ENCODE measurements around the gene ZNF511.
A peak's percentile ranks its signal among the peaks of the same experiment; 100 is the strongest.

The ZNF511 gene

GRCh38 chr10:133276100-133276434 is 32.6 kb upstream of the ZNF511 start:
- Histone ChIP-seq H3K27ac (ENCODE audit: low read depth, low read length) (no peak overlapping the region), H3K4me3 (ENCODE audit: low read length) (peak overlapping the region; percentile 28; the same call in 1 of the 2 replicates), H3K27me3 (ENCODE audit: control insufficient read depth, low read length) (peaks cover 9% of the 10 kb centered on the region), H3K9me3 (ENCODE audit: control insufficient read depth, insufficient read depth, low read length) (no peaks in the 10 kb centered on the region), H3F3A (ENCODE audit: control insufficient read depth, insufficient read depth) (no peaks in the 10 kb centered on the region), H3K4me2 (ENCODE audit: low read length) (peak overlapping the region; percentile 51), H3K36me3 (ENCODE audit: control insufficient read depth, low read length) (no peaks in the 10 kb centered on the region), H3K79me2 (ENCODE audit: control insufficient read depth, low read length) (no peaks in the 10 kb centered on the region), H3K4me1 (ENCODE audit: control insufficient read depth, low read length) (peaks cover 37% of the 10 kb centered on the region), H3K9me2 (replicated peaks; ENCODE audit: control insufficient read depth, low read length) (no peaks in the 10 kb centered on the region), H4K20me1 (ENCODE audit: control insufficient read depth, insufficient read depth, low read depth, low read length) (no peaks in the 10 kb centered on the region)
- no peak for TF ChIP-seq CTCF (IDR thresholded peaks at IDR 0.05; ENCODE audit: low read depth, low read length, poor library complexity, severe bottlenecking)
- TF ChIP-seq EZH2phosphoT487 (IDR thresholded peaks at IDR 0.05; ENCODE audit: borderline replicate concordance, low read length): no peak

- H4K20me1 ChIP-seq (ENCODE audit: control insufficient read depth, insufficient read depth, low read depth, low read length): no peaks in the 10 kb centered on the region
- peaks cover 37% of the 10 kb centered on the region for H3K4me1 ChIP-seq (ENCODE audit: control insufficient read depth, low read length)
- no peaks in the 10 kb centered on the region for H3K79me2 ChIP-seq (ENCODE audit: control insufficient read depth, low read length)
- H3K9me3 ChIP-seq (ENCODE audit: control insufficient read depth, insufficient read depth, low read length): no peaks in the 10 kb centered on the region
- H3K36me3 ChIP-seq (ENCODE audit: control insufficient read depth, low read length): no peaks in the 10 kb centered on the region
- peak within 1 kb of the TSS; percentile 28; the same call in 1 of the 2 replicates for H3K4me3 ChIP-seq (ENCODE audit: low read length)
- no peaks in the 10 kb centered on the region for H3K9me2 ChIP-seq (replicated peaks; ENCODE audit: control insufficient read depth, low read length)
- peaks cover 9% of the 10 kb centered on the region for H3K27me3 ChIP-seq (ENCODE audit: control insufficient read depth, low read length)
- TF ChIP-seq CTCF (IDR thresholded peaks at IDR 0.05; ENCODE audit: low read depth, low read length, poor library complexity, severe bottlenecking) (no peak), EZH2phosphoT487 (IDR thresholded peaks at IDR 0.05; ENCODE audit: borderline replicate concordance, low read length) (no peak)
- H3K27ac ChIP-seq (ENCODE audit: low read depth, low read length): no peak within 1 kb of the TSS
- H3F3A ChIP-seq (ENCODE audit: control insufficient read depth, insufficient read depth): no peaks in the 10 kb centered on the region
- H3K4me2 ChIP-seq (ENCODE audit: low read length): peak within 1 kb of the TSS; percentile 51
These were observed 32.1 kb upstream of the ZNF511 start, which contains the start of gene ADAM8 for GRCh38 chr10:133276435-133277201. ADAM8 (minus strand) TSS chr10:133276868; CDS start chr10:133276817, 51 bp downstream.

- H4K20me1 ChIP-seq (ENCODE audit: control insufficient read depth, insufficient read depth, low read depth, low read length): no peaks in the 10 kb centered on the region
- no peak overlapping the region for H3K27ac ChIP-seq (ENCODE audit: low read depth, low read length)
- H3K9me2 ChIP-seq (replicated peaks; ENCODE audit: control insufficient read depth, low read length): no peaks in the 10 kb centered on the region
- no peak for TF ChIP-seq EZH2phosphoT487 (IDR thresholded peaks at IDR 0.05; ENCODE audit: borderline replicate concordance, low read length)
- no peak for TF ChIP-seq CTCF (IDR thresholded peaks at IDR 0.05; ENCODE audit: low read depth, low read length, poor library complexity, severe bottlenecking)
- no peaks in the 10 kb centered on the region for H3F3A ChIP-seq (ENCODE audit: control insufficient read depth, insufficient read depth)
- no peak overlapping the region for H3K4me2 ChIP-seq (ENCODE audit: low read length)
- H3K79me2 ChIP-seq (ENCODE audit: control insufficient read depth, low read length): no peaks in the 10 kb centered on the region
- no peaks in the 10 kb centered on the region for H3K9me3 ChIP-seq (ENCODE audit: control insufficient read depth, insufficient read depth, low read length)
- no peak overlapping the region for H3K4me3 ChIP-seq (ENCODE audit: low read length)
- peaks cover 37% of the 10 kb centered on the region for H3K4me1 ChIP-seq (ENCODE audit: control insufficient read depth, low read length)
- H3K36me3 ChIP-seq (ENCODE audit: control insufficient read depth, low read length): peaks cover 2% of the 10 kb centered on the region; the same call in 1 of the 2 replicates
- peaks cover 9% of the 10 kb centered on the region for H3K27me3 ChIP-seq (ENCODE audit: control insufficient read depth, low read length)
These were observed 31.3 kb upstream of the ZNF511 start for GRCh38 chr10:133277277-133277992.

Measured in DOHH2 (cell line).